Stimulated activated CD4-positive, alpha-beta T cell treated with anti-CD3 and anti-CD28 coated beads, Interleukin-1b, Interleukin-23, amount 100 ng/mL, for 48 hours (primary cell): ENCODE results near the gene TMTC4.
"Not testable (repeated sequence)": the region's sequence is repeated elsewhere in the genome, so short reads cannot be mapped to it uniquely, and the experiment has no call there.

ENCODE experiments used
- DNase-seq: peaks from one replicate; pipeline ENCODE4 v3.0.0-alpha.2; 2020

The TMTC4 gene

DNA sequence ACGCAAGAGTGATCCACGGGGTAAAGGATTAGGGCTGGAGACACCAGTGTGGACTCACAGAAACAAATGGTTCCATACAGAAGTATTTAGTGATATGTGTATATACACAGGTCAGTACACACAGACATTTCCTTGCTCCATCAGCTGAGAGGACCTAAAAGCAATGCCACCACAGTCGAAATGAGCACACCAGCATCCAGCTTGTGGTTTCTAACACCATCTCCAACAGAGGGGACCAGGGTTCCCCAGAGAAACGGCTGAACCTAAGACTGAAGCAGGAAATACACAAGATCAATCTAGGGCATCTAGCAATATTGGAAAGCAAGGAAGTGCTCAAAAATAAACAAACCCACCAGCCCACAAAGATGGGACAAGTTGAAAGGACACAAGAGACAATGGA lies 93.6 kb downstream of the TMTC4 start:
- no peak for DNase-seq

GRCh38 chr13:100580045-100580444 lies 94.5 kb downstream of the TMTC4 start:
- no peak for DNase-seq

DNA sequence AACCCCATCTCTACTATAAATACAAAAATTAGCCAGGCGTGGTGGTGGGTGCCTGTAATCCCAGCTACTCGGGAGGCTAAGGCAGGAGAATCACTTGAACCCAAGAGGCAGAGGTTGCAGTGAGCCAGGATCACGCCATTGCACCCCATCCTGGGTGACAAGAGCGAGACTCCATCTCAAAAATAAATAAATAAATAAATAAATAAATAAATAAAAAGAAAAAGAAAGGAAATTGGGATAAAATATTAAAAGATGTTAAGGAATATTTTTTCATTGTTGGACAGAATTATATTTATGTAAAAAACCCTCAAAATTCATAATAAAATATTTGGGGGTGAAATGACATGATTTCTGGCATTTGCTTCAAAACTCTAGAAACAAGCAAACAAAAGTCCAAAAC lies 97.4 kb downstream of the TMTC4 start:
- DNase-seq = not testable (repeated sequence)

- DNase-seq = peak; percentile 66
Measured at GRCh38 chr13:100573121-100573520, 101.5 kb downstream of the TMTC4 start.

DNA sequence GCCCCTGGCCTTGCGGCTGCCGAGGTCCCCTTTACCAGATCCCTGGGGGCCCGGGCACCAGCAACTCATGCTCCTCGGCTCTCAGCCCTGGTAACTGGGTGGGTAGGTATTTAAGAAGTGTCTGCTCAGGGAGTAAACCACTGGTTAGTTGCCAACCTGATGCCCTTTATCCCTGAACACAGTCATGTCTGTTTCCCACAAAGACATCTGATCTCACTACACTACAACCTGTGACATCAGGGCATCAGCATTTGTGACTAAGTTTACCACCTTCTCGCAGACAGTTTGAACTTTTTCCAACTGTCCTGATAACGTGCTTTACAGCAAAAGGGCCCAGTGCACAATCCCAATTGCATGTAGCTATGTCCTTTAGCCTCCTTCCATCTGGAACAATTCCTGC lies 108.1 kb downstream of the TMTC4 start:
- DNase-seq = no peak

DNA sequence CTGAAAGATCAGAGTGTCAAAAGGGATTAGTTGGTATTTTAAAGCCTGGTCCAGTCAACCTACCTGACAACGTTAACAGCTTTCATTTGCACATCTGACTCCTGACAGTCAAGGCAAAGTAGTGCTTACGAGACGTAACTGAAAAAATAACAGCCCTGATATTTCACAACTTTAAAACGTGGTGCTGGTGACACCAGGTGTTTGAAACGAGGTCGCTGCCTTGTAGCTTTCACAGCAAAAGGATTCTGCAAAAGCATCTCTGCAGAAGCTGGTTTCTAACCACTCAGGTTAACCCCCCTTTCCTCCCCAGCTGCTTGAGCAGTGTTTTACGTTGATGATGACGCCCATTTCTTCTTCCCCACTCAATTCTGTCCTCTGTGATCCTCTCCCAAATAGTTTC lies 109.3 kb downstream of the TMTC4 start:
- no peak for DNase-seq

DNA sequence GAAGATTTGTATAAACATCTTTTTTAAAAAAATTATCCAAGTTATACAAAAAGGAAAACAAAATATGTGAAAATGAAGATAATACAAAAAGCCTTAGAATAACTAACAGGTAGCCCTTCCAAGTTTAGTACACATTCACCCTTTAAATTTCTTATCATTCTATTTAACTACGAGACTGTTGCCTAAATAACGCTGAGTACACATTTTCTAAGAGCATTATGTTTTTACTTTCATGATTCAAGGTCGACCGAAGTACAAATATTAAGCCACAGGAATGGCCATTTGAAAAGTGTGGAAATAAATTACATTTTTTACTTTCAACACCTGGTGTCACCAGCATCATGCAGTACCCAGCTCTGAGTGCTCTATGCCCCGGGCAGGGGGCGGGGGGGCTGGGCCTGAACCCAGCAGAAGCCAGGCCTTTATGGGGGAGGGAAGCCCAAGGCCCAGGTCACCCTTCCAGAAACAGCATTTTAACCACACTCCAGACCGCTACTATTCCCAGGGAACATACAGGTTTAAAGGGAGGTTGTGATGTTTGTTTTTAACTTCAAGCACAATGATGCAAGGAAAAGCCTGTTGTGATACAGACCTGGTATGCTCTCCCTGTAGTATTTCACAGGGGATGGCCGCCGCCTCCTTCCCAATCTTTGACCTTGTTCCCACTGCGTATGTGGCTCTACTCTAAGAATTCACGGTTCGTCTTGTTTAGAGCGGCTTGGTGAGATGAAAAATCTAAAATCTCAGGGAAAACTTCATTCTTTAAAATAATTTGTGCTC lies 110.0 kb downstream of the TMTC4 start:
- no peak for DNase-seq

- no peak for DNase-seq
Measured at GRCh38 chr13:100563779-100564178, 110.8 kb downstream of the TMTC4 start.

DNA sequence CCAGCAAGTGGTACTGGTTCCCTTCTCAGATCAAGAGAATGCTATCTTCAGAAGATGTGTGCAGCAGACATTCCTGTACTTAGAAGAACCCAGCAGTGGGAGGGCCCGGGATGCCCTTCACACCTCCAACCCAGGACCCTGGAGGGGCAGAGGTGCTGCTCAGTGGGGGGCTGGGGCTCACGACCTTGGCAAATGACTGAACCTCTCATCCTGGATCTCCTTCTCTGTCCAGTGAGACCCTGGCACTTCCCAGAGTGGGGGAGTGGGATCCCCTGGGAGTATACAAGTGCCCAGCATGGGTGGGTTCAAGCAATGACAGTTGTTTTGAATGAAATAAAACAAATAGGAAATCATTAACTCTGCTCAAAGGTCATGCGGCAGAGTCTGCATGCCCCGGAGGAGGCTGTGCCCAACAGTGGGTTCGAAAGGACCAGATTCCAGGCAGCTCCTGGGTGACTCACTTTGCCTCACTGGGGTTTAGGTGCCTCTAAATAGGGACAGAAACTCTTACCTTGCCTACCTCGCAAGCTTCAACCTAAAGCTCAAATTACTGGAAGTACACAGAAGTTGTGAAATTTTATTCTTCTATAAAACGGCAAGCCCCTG lies 112.9 kb downstream of the TMTC4 start:
- DNase-seq = no peak

- DNase-seq = no peak
Measured at GRCh38 chr13:100561158-100561499, 113.5 kb downstream of the TMTC4 start.

DNA sequence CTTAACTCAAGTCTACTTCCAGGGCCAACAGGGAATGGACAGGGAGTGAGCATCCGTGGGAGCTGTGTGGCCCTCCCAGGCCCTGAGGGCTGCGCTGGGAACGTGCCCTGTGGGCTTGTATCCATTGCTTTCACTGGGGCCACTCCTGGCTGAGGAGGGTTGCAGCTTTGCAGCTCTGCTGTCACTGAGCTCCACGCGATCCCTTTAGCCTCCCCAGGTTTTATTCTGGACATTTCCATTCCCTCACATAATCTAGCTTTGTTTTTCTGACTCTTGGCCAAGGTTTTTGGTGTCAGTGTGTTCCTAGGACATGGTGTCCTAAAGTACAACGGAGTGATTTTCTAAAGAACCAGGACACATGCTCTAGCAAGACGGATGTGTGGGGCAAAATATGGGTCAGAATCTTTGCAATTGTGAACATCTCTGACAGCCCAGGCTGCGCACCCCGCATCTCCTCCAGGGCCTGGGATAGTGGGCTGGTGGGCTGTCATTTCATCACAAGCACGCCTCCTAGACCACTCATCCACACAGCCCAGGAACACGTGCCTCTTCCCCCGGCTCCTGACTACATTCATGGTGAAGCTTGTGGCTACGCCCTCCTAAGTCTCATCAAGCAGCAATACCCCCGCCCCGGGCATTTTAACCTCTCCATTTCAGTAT lies 114.0 kb downstream of the TMTC4 start:
- DNase-seq = no peak

DNA sequence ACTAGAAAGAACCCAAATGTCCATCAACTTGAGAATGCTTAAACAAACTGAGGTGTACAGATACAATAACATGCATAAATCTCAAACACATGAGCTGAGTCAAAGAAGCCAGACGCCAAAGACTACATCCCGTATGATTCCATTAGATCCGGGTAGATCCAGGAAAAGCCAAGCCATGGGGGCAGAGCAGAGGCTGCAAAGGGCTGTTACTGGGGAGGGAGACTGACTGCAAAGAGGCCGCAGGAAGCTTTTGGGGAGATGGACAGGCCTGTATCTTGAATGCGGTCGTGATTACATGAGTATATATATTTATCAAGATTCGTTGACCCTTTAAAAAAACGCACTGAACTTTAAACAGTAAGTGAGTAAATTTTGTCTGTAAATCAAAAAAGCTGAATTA lies 114.7 kb downstream of the TMTC4 start:
- no peak for DNase-seq
